C4-2B (cell line): Measurements from ENCODE around the gene MYLK.

Experiments
- ZFX ChIP-seq: fragments of 450-650 bp; IDR thresholded peaks from 2 replicates; pipeline ENCODE4 v1.6.1; 2017
- TF ChIP-seq, protein P1 (sequence below): fragments of 450-650 bp; conservative IDR thresholded peaks from 2 replicates; pipeline ENCODE4 v1.5.1; 2017; ENCODE audit warnings: mild to moderate bottlenecking

DNA sequence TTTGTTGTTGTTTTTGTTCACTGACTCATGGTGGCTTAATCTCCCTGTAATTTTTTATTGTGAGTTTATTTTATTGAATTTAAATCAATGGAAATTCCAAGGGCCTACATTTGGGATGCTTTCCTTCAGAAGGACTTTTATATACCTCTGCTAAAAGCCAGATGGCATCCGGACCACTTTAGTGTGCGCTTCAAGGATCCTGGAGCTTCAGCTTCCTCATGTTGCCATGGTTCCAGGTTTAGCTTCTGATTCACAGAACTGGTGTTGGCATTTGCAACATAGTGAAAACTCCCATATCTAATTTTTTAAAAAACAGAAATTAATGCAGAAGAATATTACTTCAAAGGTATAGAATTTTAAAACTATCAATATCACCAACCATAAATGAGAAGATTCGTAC is 290.8 kb downstream of the MYLK start:
- TF ChIP-seq, protein P1, sequence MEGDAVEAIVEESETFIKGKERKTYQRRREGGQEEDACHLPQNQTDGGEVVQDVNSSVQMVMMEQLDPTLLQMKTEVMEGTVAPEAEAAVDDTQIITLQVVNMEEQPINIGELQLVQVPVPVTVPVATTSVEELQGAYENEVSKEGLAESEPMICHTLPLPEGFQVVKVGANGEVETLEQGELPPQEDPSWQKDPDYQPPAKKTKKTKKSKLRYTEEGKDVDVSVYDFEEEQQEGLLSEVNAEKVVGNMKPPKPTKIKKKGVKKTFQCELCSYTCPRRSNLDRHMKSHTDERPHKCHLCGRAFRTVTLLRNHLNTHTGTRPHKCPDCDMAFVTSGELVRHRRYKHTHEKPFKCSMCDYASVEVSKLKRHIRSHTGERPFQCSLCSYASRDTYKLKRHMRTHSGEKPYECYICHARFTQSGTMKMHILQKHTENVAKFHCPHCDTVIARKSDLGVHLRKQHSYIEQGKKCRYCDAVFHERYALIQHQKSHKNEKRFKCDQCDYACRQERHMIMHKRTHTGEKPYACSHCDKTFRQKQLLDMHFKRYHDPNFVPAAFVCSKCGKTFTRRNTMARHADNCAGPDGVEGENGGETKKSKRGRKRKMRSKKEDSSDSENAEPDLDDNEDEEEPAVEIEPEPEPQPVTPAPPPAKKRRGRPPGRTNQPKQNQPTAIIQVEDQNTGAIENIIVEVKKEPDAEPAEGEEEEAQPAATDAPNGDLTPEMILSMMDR: no peak
- TF ChIP-seq ZFX: no peak
